HG03159 (cell line): ENCODE measurements around the gene TMEM134.
"Not testable (repeated sequence)": the region's sequence is repeated elsewhere in the genome, so short reads cannot be mapped to it uniquely, and the experiment has no call there.

ENCODE experiments used
- ATAC-seq: cut with Tn5 transposase; IDR thresholded peaks from one replicate; pipeline ENCODE4 v1.9.1; 2021; ENCODE audit warnings: mild to moderate bottlenecking, moderate library complexity; ENCODE audit not compliant: unreplicated experiment

Gene TMEM134

GRCh38 chr11:67428052-67429001 lies 40.7 kb downstream of the TMEM134 start, which contains the start of gene RPS6KB2:
TSS of gene RPS6KB2 (plus strand) at chr11:67428494. CDS start at chr11:67428546, 52 bp downstream.
- ATAC-seq = peak; percentile 64

DNA sequence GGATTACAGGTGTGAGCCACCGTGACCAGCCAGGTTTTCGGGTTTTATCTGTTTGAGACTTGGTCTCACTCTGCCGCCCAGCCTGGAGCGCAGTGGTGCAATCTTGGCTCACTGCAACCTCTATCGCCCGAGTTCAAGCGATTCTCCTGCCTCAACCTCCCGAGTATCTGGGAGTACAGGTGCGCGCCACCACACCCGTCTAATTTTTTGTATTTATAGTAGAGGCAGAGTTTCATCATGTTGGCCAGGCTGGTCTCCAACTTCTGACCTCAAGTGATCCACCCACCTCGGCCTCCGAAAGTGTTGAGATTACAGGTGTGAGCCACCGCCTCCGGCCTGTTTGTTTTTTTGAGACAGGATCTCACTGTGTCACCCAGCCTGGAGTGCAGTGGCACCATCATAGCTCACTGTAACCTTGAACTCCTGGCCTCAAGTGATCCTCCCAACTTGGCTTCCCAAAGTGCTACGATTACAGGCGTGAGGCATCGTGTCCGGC lies 41.6 kb downstream of the TMEM134 start:
- not testable (repeated sequence) for ATAC-seq

DNA sequence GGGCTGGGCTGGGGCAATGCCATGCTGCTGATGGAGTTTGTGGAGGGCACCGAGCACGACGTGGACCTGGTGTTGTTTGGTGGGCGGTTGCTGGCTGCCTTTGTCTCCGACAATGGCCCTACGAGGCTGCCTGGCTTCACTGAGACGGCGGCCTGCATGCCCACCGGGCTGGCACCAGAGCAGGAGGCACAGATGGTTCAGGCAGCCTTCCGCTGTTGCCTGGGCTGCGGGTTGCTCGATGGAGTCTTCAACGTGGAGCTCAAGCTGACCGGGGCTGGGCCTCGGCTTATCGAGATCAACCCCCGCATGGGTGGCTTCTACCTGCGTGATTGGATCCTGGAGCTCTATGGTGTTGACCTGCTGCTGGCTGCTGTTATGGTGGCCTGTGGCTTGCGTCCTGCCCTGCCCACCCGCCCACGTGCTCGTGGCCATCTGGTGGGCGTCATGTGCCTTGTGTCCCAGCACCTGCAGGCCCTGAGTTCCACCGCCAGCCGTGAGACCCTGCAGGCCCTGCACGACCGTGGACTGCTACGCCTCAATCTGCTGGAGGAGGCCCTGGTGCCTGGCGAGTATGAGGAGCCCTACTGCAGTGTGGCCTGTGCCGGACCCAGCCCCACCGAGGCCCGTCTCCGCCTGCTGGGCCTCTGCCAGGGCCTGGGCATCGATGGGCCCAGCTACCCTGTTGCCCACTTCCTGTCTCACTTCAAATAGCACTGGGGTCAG lies 45.0 kb downstream of the TMEM134 start:
- ATAC-seq = no peak

DNA sequence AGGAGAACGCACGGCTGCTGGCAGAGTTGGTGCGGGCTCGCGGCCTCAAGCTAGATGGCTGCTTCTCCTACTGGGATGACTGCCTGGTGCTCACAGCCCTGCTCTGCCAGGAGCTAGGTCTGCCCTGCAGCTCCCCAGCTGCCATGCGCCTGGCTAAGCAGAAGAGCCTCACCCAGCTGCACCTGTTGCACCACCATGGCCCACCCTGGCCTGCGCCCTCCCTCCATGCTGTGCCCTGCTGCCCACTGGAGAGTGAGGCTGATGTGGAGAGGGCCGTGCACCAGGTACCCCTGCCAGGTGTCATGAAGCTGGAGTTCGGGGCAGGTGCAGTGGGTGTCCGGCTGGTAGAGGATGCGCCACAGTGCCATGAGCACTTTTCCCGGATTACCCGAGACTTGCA lies 45.6 kb downstream of the TMEM134 start:
- ATAC-seq = no peak

- no peak for ATAC-seq
These were observed 46.2 kb downstream of the TMEM134 start for GRCh38 chr11:67422891-67423290.

- no peak for ATAC-seq
These were observed 47.5 kb downstream of the TMEM134 start for GRCh38 chr11:67421430-67422031.

GRCh38 chr11:67420646-67421429 lies 48.2 kb downstream of the TMEM134 start:
- peak; percentile 80 for ATAC-seq

DNA sequence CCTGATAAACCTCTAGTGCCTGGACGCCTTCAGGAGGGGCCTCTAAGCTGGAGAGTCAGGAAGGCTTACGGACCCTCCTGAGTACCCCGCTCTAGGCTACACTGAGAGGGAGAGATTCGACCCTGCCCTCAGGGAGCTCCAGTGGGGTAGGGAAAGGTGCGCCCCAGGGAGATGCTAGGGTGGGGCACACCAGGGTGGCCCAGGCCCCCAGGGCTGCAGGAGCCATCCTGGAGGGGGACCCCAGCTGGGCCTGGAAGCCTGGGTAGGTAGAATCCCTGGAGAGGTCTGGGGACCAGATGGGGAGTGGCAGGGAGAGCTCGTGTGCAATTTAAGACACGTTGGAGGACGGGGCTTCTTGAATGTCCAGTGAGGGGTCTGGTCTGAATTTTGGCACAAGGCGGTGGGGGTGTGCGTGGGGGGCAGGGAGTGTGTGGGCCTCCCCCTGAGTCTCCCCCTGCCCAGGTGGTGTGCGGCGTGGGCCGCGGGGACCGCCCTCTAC lies 48.9 kb downstream of the TMEM134 start:
- no peak for ATAC-seq

DNA sequence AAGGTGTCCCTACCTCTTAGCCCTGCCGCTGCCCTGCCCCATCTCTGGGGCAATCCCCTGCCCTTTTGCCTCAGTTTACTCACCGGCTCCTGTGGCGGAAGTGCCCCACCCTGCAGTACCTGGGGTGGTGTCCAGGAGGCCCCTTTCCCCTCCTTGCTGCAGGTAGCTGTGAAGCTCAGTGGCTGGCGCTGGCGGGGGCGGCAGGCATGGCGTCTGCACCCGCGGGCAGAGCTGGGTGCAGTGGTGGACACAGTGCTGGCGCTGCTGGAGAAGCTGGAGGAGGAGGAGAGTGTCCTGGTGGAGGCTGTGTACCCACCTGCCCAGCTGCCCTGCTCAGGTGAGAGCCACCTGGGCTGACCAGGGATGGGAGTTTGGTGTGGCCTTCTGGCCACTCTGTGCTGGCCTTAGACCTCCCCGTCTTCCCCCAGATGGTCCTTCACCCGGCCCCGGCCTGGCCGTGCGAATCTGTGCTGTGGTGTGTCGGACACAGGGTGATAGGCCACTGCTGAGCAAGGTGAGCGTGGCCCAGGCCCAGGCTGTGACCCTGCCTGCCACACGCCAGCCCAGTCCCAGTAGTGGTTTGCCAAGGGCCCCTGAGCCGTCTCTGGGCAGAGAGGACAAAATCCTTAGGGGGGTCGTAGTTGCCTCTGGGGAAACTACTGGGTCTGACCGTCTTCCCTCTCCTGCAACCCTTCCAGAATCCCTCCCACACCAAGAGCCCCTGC lies 49.6 kb downstream of the TMEM134 start:
- ATAC-seq = no peak

- ATAC-seq = no peak
These were observed 50.4 kb downstream of the TMEM134 start for GRCh38 chr11:67418476-67419281.

DNA sequence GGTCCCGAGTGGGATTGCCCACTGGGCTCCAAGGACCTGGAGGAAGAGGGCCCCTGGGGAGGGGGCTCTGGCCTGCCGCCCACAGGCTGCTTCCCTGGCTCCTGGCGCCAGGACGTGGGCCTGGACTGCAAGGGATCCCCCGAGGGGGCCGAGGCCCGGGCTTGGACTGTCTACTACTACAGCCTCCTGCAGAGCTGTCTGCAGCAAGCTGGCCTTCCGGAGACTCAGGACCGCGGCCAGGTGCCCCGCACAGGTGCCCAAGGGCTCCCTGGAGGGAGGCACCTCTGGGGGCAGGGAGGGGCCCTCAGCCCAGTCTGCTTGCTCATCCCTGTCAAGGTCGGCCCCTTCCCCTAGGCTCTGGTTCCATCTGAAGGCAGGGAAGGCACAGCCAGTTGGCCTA lies 51.6 kb downstream of the TMEM134 start:
- no peak for ATAC-seq

- no peak for ATAC-seq
These were observed 52.4 kb downstream of the TMEM134 start for GRCh38 chr11:67416416-67417335.

- ATAC-seq = no peak
These were observed 53.3 kb downstream of the TMEM134 start, which contains the start of gene CARNS1 for GRCh38 chr11:67415501-67416304. TSS of gene CARNS1 (plus strand) at chr11:67415678. CDS start at chr11:67416200, 522 bp downstream.

GRCh38 chr11:67413266-67413849 lies 55.7 kb downstream of the TMEM134 start:
- no peak for ATAC-seq

- no peak for ATAC-seq
These were observed 56.4 kb downstream of the TMEM134 start for GRCh38 chr11:67412495-67413179.

DNA sequence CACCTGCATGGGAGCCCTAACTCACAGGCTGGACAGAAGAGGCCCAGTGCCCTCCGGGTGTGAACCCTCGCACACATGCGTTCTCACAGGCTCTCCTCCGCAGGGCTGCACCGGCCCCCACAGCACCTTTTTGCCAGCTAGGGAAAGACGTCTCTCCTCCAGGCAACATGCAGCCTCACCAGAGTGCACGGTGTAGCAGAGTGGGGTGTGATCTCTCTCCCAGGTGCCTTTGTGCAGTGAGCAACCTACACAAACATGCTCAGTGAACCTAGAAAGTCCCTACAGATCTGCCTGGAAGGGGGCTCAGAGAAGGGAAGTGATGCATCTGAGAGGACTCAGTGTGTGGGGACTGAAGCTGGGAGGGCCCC lies 57.3 kb downstream of the TMEM134 start:
- no peak for ATAC-seq
